Lower lobe of right lung (tissue), 2 donors: ENCODE data around the gene UGCG. TPM values are rescaled to one million over a fixed set of nuclear protein-coding genes. Genes with fewer than 3 reads are reported as not detected.

ENCODE experiments used
- ATAC-seq, 2 donors: fragments of 200-7000 bp; cut with Tn5 transposase; one replicate each; pipeline ENCODE4 v1.9.1; 2020 to 2022; ENCODE audit warnings: mild to moderate bottlenecking in 2 of 2, moderate library complexity in 2 of 2
- DNase-seq: peaks from one replicate; pipeline ENCODE4 v3.0.0-alpha.2; 2020
- H3K27ac ChIP-seq: fragments of 200-600 bp; one replicate; pipeline ENCODE4 v1.8.0; 2022
- H3K27me3 ChIP-seq: fragments of 200-600 bp; one replicate; pipeline ENCODE4 v1.8.0; 2022; ENCODE audit warnings: low read depth
- H3K36me3 ChIP-seq: fragments of 200-600 bp; one replicate; pipeline ENCODE4 v1.8.0; 2022; ENCODE audit warnings: mild to moderate bottlenecking
- H3K4me1 ChIP-seq: fragments of 200-600 bp; one replicate; pipeline ENCODE4 v1.8.0; 2022
- H3K4me3 ChIP-seq: fragments of 200-600 bp; one replicate; pipeline ENCODE4 v1.8.0; 2022; ENCODE audit warnings: mild to moderate bottlenecking
- H3K9me3 ChIP-seq: fragments of 200-600 bp; one replicate; pipeline ENCODE4 v1.8.0; 2022
- CTCF ChIP-seq: fragments of 200-600 bp; IDR thresholded peaks from one replicate; pipeline ENCODE4 v1.8.0; 2022; ENCODE audit warnings: antibody characterized with exemption, mild to moderate bottlenecking
- intact Hi-C: fragments of 100-400 bp; cut with DNase I; formaldehyde crosslinking; loops from one replicate; pipeline ENCODE4 v1.11.0; 2022
- total RNA-seq: library from RNA; stranded (reverse); fragmentation: NEBNext Ultra II Directional; extraction: Animal tissue kit (Norgen Biotek cat#: 25700); gene quantifications from one replicate; pipeline ENCODE4 v1.2.1, GENCODE V29; 2021
- donor health status: DM: no; HTN: yes; CAD: no; lungs with severe emphysema.

The UGCG gene
- total RNA-seq, 1 donor from 2014 or later: 41.3 TPM

- no peak for TF ChIP-seq CTCF
- Histone ChIP-seq H3K9me3 (no peaks in the 10 kb centered on the region), H3K27me3 (no peaks in the 10 kb centered on the region), H3K4me1 (peaks cover 21% of the 10 kb centered on the region), H3K36me3 (peaks cover 25% of the 10 kb centered on the region), H3K4me3 (no peak overlapping the region), H3K27ac (peak overlapping the region; percentile 51)
- ATAC-seq (peak in 1 of 2 donors; percentile 17), DNase-seq (no peak)
- intact Hi-C loops: no loop called here
Observed at GRCh38 chr9:111938427-111938800, 41.8 kb downstream of the UGCG start.

- DNase-seq: no peak
- Histone ChIP-seq H3K4me1 (peaks cover 21% of the 10 kb centered on the region), H3K36me3 (peaks cover 18% of the 10 kb centered on the region), H3K4me3 (no peak overlapping the region), H3K27me3 (no peaks in the 10 kb centered on the region), H3K9me3 (no peaks in the 10 kb centered on the region), H3K27ac (no peak overlapping the region)
- no peak for TF ChIP-seq CTCF
- intact Hi-C loops: no loop called here
- ATAC-seq: no peak
Observed at GRCh38 chr9:111939322-111939721, 42.7 kb downstream of the UGCG start.

- intact Hi-C loops: no loop called here
- Histone ChIP-seq H3K27ac (no peak overlapping the region), H3K4me1 (peaks cover 21% of the 10 kb centered on the region)
Observed at GRCh38 chr9:111940697-111941096, 44.1 kb downstream of the UGCG start.

GRCh38 chr9:111943200-111943599 lies 46.6 kb downstream of the UGCG start:
- intact Hi-C loops: no loop called here
- no peak for ATAC-seq
- Histone ChIP-seq H3K4me1 (peaks cover 6% of the 10 kb centered on the region), H3K27ac (no peak overlapping the region), H3K36me3 (no peaks in the 10 kb centered on the region), H3K27me3 (no peaks in the 10 kb centered on the region), H3K4me3 (no peak overlapping the region), H3K9me3 (no peaks in the 10 kb centered on the region)
- DNase-seq: no peak
- no peak for TF ChIP-seq CTCF

More at GRCh38 chr9:111940697-111941096, 44.1 kb downstream of the UGCG start:
- Histone ChIP-seq H3K36me3 (peaks cover 6% of the 10 kb centered on the region), H3K9me3 (no peaks in the 10 kb centered on the region), H3K27me3 (no peaks in the 10 kb centered on the region), H3K4me3 (no peak overlapping the region)
- ATAC-seq (peak in 1 of 2 donors; percentile 41), DNase-seq (no peak)
- TF ChIP-seq CTCF: no peak

GRCh38 chr9:111943746-111944145 lies 47.1 kb downstream of the UGCG start:
- no peak for ATAC-seq
- no peak for DNase-seq
- no peak for TF ChIP-seq CTCF
- no peak overlapping the region for H3K4me3 ChIP-seq
- no peaks in the 10 kb centered on the region for H3K36me3 ChIP-seq
- H3K4me1 ChIP-seq: peaks cover under 1% of the 10 kb centered on the region
- intact Hi-C loops: no loop called here
- no peak overlapping the region for H3K27ac ChIP-seq
- H3K27me3 ChIP-seq: no peaks in the 10 kb centered on the region
- H3K9me3 ChIP-seq: no peaks in the 10 kb centered on the region
